GM19397 (cell line): Measurements from ENCODE around the gene DLGAP4.
"Not testable (repeated sequence)": the region's sequence is repeated elsewhere in the genome, so short reads cannot be mapped to it uniquely, and the experiment has no call there.

Experiments used
- ATAC-seq: cut with Tn5 transposase; IDR thresholded peaks from one replicate; pipeline ENCODE4 v1.9.1; 2021; ENCODE audit warnings: mild to moderate bottlenecking, moderate library complexity; ENCODE audit not compliant: unreplicated experiment

Gene DLGAP4

GRCh38 chr20:36370991-36371790 lies 65.1 kb downstream of the DLGAP4 start:
- no peak for ATAC-seq

GRCh38 chr20:36372666-36373065 lies 66.5 kb downstream of the DLGAP4 start:
- no peak for ATAC-seq

GRCh38 chr20:36373089-36373488 lies 67.0 kb downstream of the DLGAP4 start:
- ATAC-seq, result no peak

GRCh38 chr20:36374995-36375394 lies 68.9 kb downstream of the DLGAP4 start:
- ATAC-seq, result no peak

GRCh38 chr20:36377348-36378326 lies 71.5 kb downstream of the DLGAP4 start:
- no peak for ATAC-seq

GRCh38 chr20:36378686-36379085 lies 72.5 kb downstream of the DLGAP4 start:
- no peak for ATAC-seq

- ATAC-seq, result not testable (repeated sequence)
Observed at GRCh38 chr20:36379914-36380313, 73.8 kb downstream of the DLGAP4 start.

- ATAC-seq, result no peak
Observed at GRCh38 chr20:36384022-36384619, 78.0 kb downstream of the DLGAP4 start.

GRCh38 chr20:36385503-36385902 lies 79.4 kb downstream of the DLGAP4 start:
- no peak for ATAC-seq

GRCh38 chr20:36386236-36386635 lies 80.1 kb downstream of the DLGAP4 start:
- no peak for ATAC-seq

- ATAC-seq, result no peak
Observed at GRCh38 chr20:36390269-36390668, 84.1 kb downstream of the DLGAP4 start.

GRCh38 chr20:36390719-36391415 lies 84.7 kb downstream of the DLGAP4 start:
- no peak for ATAC-seq

- no peak for ATAC-seq
Observed at GRCh38 chr20:36391456-36391855, 85.3 kb downstream of the DLGAP4 start.

- no peak for ATAC-seq
Observed at GRCh38 chr20:36391955-36392354, 85.8 kb downstream of the DLGAP4 start.

- no peak for ATAC-seq
Observed at GRCh38 chr20:36392989-36393388, 86.8 kb downstream of the DLGAP4 start.

GRCh38 chr20:36394340-36394965 lies 88.3 kb downstream of the DLGAP4 start:
- no peak for ATAC-seq

GRCh38 chr20:36396340-36396739 lies 90.2 kb downstream of the DLGAP4 start:
- ATAC-seq, result no peak

- no peak for ATAC-seq
Observed at GRCh38 chr20:36396847-36397630, 90.9 kb downstream of the DLGAP4 start.

- no peak for ATAC-seq
Observed at GRCh38 chr20:36398515-36398914, 92.4 kb downstream of the DLGAP4 start.
